ENCODE measurements around the gene CHST5.

- TF ChIP-seq CTCF (IDR thresholded peaks at IDR 0.05) (no peak), POLR2A (IDR thresholded peaks at IDR 0.05) (no peak), EP300 (IDR thresholded peaks at IDR 0.05) (no peak), POLR2AphosphoS5 (IDR thresholded peaks at IDR 0.05) (no peak)
Measured at GRCh38 chr16:75482434-75483205, 53.3 kb downstream of the CHST5 start.
